ENCODE measurements around the gene STARD6. TPM values are rescaled to one million over a fixed set of nuclear protein-coding genes. Genes with fewer than 3 reads are reported as not detected.

STARD6 gene, protein sequence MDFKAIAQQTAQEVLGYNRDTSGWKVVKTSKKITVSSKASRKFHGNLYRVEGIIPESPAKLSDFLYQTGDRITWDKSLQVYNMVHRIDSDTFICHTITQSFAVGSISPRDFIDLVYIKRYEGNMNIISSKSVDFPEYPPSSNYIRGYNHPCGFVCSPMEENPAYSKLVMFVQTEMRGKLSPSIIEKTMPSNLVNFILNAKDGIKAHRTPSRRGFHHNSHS
- total RNA-seq (ENCODE audit: low replicate concordance), result not detected in 2 replicates

GRCh38 chr18:54357660-54358494 is at the start of gene STARD6, which contains the start of gene C18orf54:
TSS of gene STARD6 (minus strand) at chr18:54357858. CDS start at chr18:54354573, 3,285 bp downstream.
TSS of gene C18orf54 (plus strand) at chr18:54357906. CDS start at chr18:54360573, 2,667 bp downstream.
- H3K4me3 ChIP-seq (ENCODE audit: low read depth, low read length), result peak within 1 kb of the TSS; percentile 93
- TF ChIP-seq CTCF (IDR thresholded peaks at IDR 0.05; ENCODE audit: insufficient read depth, low read length), result peak; percentile 36
- DNase-seq (ENCODE audit: low read depth), result peak; percentile 86

DNA sequence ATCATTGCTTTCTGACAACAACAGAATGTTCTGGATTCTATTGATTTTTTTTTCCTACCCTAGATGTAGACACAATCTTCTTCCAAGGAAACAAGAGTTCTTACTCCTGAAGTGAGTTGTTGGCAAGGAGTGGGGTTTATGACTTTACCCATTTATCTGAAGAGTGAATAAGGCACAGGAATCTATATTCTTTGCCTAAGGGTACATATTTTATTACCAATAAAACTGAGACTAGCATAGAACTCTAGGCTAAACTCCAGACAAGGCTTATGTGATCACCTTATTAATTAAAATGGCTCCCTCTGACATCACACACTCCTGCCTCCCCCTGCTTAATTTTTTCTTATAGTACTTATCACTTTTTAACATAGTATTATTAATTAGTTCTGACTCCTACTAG is 47.6 kb upstream of the STARD6 start:
- no peak for TF ChIP-seq CTCF (IDR thresholded peaks at IDR 0.05; ENCODE audit: insufficient read depth, low read length)
- DNase-seq (ENCODE audit: low read depth), result no peak
- H3K4me3 ChIP-seq (ENCODE audit: low read depth, low read length), result no peak overlapping the region

- DNase-seq (ENCODE audit: low read depth), result no peak
- no peak overlapping the region for H3K4me3 ChIP-seq (ENCODE audit: low read depth, low read length)
- no peak for TF ChIP-seq CTCF (IDR thresholded peaks at IDR 0.05; ENCODE audit: insufficient read depth, low read length)
Measured at GRCh38 chr18:54396760-54397159, 39.1 kb upstream of the STARD6 start.

DNA sequence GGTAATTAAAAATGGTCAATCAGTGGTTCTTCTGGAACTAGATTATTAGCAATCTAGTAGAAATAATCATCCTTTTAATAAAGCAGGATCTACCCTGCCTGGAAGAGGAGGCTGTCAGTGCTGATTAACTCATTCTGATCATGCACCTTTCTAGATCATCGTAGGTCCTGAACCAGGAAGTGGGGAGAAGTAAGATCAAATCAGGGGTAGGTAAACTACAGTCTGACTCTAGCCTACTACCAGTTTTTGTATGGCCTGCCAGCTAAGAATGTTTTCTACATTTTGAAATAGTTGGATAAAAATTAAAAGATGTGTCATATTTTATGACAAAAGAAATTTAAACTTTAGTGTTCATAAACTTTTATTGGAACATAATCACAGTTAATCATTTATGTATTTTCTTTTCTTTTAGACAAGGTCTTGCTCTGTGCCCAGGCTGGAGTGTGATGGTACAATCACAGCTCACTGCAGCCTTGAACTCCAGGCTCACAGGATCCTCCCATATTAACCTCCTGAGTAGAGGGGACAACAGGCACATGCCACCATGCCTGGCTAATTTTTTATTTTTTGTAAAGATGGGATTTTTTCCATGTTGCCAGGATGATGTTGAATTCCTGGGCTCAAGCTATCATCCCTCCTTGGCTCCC is 36.1 kb upstream of the STARD6 start:
- no peak for DNase-seq (ENCODE audit: low read depth)
- H3K4me3 ChIP-seq (ENCODE audit: low read depth, low read length), result no peak overlapping the region
- TF ChIP-seq CTCF (IDR thresholded peaks at IDR 0.05; ENCODE audit: insufficient read depth, low read length), result no peak

- H3K4me3 ChIP-seq (ENCODE audit: low read depth, low read length), result no peak overlapping the region
- DNase-seq (ENCODE audit: low read depth), result peak; percentile 79
- peak; percentile 70 for TF ChIP-seq CTCF (IDR thresholded peaks at IDR 0.05; ENCODE audit: insufficient read depth, low read length)
Measured at GRCh38 chr18:54392543-54393023, 34.9 kb upstream of the STARD6 start.

- H3K4me3 ChIP-seq (ENCODE audit: low read depth, low read length), result no peak overlapping the region
- DNase-seq (ENCODE audit: low read depth), result no peak
- TF ChIP-seq CTCF (IDR thresholded peaks at IDR 0.05; ENCODE audit: insufficient read depth, low read length), result no peak
Measured at GRCh38 chr18:54390838-54391237, 33.2 kb upstream of the STARD6 start.
